ENCODE results near the gene MAST3. TPM values are rescaled to one million over a fixed set of nuclear protein-coding genes. Genes with fewer than 3 reads are reported as not detected.

MAST3 gene
- total and polyA plus RNA-seq, 2 of the 8 experiments (the other 6 are each of a cell fraction or from before 2014, with no cell fraction given) = 3.4 to 9.0 TPM

GRCh38 chr19:18179957-18180356, 82.4 kb downstream of the MAST3 start:
- POLR2A ChIA-PET (ENCODE audit: partially characterized antibody) = interaction anchor here (0.6 to 1.3 kb wide), 3 partner anchors 11 to 102 kb away, joined by 3 read pairs; no protein-coding TSS in a partner anchor
- no peaks in the 10 kb centered on the region for H3K79me2 ChIP-seq (ENCODE audit: control insufficient read depth in 1 of 2, insufficient read depth in 2 of 2, low read length in 2 of 2)
- no peaks in the 10 kb centered on the region for H3K9me3 ChIP-seq (ENCODE audit: insufficient read depth in 2 of 2, low read depth in 1 of 2, low read length in 1 of 2)
- H2BK20ac ChIP-seq (ENCODE audit: low read length) = no peak overlapping the region
- no peak overlapping the region for H3K9ac ChIP-seq (replicated peaks in 1 of 4; ENCODE audit: extremely low read depth in 1 of 4, low read depth in 3 of 4, low read length in 3 of 4)
- no peak overlapping the region for H3K23ac ChIP-seq (ENCODE audit: insufficient read length)
- no peak overlapping the region for H4K5ac ChIP-seq (ENCODE audit: insufficient read length, low read depth, low read length)
- TF ChIP-seq EP300 (IDR thresholded peaks at IDR 0.05; ENCODE audit: borderline replicate concordance in 1 of 2, low read depth in 2 of 2, low read length in 2 of 2) (no peak), SP1 (IDR thresholded peaks at IDR 0.05; ENCODE audit: low read depth, low read length) (no peak), ATF2 (IDR thresholded peaks at IDR 0.05; ENCODE audit: low read length) (no peak), GTF2F1 (IDR thresholded peaks at IDR 0.05; ENCODE audit: borderline replicate concordance, low read depth, low read length) (no peak)
- FAIRE-seq (no peak), DNase-seq (ENCODE audit: low read depth in 1 of 2, low spot score in 2 of 2) (no peak)
- H2BK5ac ChIP-seq (ENCODE audit: low read depth, low read length) = no peak overlapping the region
- H3K56ac ChIP-seq (replicated peaks; ENCODE audit: insufficient read length, low read depth, low read length) = no peak overlapping the region
- no peak overlapping the region for H4K91ac ChIP-seq (replicated peaks; ENCODE audit: insufficient read length, low read length)
- no peaks in the 10 kb centered on the region for H3K4me1 ChIP-seq (replicated peaks in 1 of 4; ENCODE audit: control insufficient read depth in 3 of 4, insufficient read depth in 4 of 4, low read length in 3 of 4)
- H4K8ac ChIP-seq (ENCODE audit: extremely low read depth, insufficient read depth, low read length) = no peak overlapping the region
- H3K36me3 ChIP-seq (ENCODE audit: control insufficient read depth in 2 of 4, insufficient read depth in 4 of 4, low read length in 3 of 4) = no peaks in the 10 kb centered on the region
- H3K27ac ChIP-seq (ENCODE audit: low read depth, low read length) = no peak overlapping the region
- no peak overlapping the region for H3K4ac ChIP-seq (replicated peaks; ENCODE audit: insufficient read length, low read depth, low read length)
- H3K27me3 ChIP-seq (replicated peaks in 1 of 4; ENCODE audit: control insufficient read depth in 3 of 4, extremely low read depth in 1 of 4, insufficient read depth in 3 of 4, low read length in 3 of 4) = peaks cover 0 to 7% (median under 1%) of the 10 kb centered on the region in 4 experiments; a peak in 5 of 7 replicates
- H3K4me3 ChIP-seq (ENCODE audit: extremely low read depth in 1 of 4, insufficient read depth in 2 of 4, low read depth in 3 of 4, low read length in 4 of 4) = no peak overlapping the region
- no peak overlapping the region for H2AK5ac ChIP-seq (ENCODE audit: low read depth, low read length)
- H2BK12ac ChIP-seq (ENCODE audit: low read depth, low read length) = no peak overlapping the region
- H3K14ac ChIP-seq (ENCODE audit: insufficient read length) = no peak overlapping the region
- peaks cover 0 to 1% of the 10 kb centered on the region in 2 experiments for H4K20me1 ChIP-seq (replicated peaks in 1 of 2; ENCODE audit: control insufficient read depth in 1 of 2, insufficient read depth in 2 of 2, low read length in 2 of 2)
- no peak overlapping the region for H2BK15ac ChIP-seq (ENCODE audit: low read length)
- H3K79me1 ChIP-seq (ENCODE audit: low read depth, low read length) = no peaks in the 10 kb centered on the region
- CTCF ChIA-PET (ENCODE audit: partially characterized antibody) = interaction anchor here (0.7 to 1.6 kb wide), 2 partner anchors 12 to 83 kb away, joined by 3 to 5 read pairs; no protein-coding TSS in a partner anchor
- no peaks in the 10 kb centered on the region for H3K23me2 ChIP-seq (ENCODE audit: low read depth, low read length)
- 89% methylated on average over 5 of the region's 5 CpGs; no CpG with 5 or more reads in 1 of the 2 experiments for WGBS, 2 experiments (ENCODE audit: extremely low coverage in 1 of 2, insufficient coverage in 1 of 2, insufficient read length in 1 of 2, insufficient replicate concordance in 2 of 2, low coverage in 1 of 2, low lambda C conversion rate in 2 of 2, missing lambda C conversion rate in 1 of 2)
- H2AFZ ChIP-seq (ENCODE audit: low read length) = no peak overlapping the region
- no peak overlapping the region for H3K18ac ChIP-seq (ENCODE audit: extremely low read depth, low read length)
- no peak overlapping the region for H2BK120ac ChIP-seq (replicated peaks; ENCODE audit: low read depth, low read length)
- H3K4me2 ChIP-seq (ENCODE audit: insufficient read depth in 1 of 2, low read depth in 2 of 2, low read length in 2 of 2) = no peak overlapping the region

All from H1 (cell line).